GM11168 (cell line): Measurements from ENCODE around the gene PIK3C2G.

Experiments used
- in situ Hi-C: fragments of 300-500 bp; cut with MboI; formaldehyde crosslinking; loops from one replicate; pipeline ENCODE4 v1.12.0; 2022; ENCODE audit warnings: low sequenced_read_pairs; ENCODE audit not compliant: unreplicated experiment

The PIK3C2G gene

GRCh38 chr12:18391151-18391550 lies 129.8 kb downstream of the PIK3C2G start:
- in situ Hi-C loops, result no loop called here

DNA sequence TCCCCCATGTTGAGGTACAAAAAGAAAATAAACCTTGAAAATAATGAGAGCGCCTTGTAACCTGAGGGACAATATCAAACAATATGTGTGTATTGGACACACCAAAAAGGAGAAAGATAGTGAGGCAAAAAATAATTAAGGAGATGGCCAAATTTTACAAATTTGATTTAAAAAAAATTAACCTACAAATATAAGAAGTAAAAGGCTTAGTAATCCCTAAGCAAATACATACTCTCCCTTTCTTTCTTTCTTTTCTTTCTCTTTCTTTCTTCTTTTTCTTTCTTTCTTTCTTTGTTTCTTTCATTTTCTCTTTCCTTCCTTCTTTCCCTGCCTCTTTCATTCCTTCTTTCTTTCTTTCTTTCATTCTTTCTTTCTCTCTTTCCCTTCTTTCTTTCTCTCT lies 133.4 kb downstream of the PIK3C2G start:
- in situ Hi-C loops, result no loop called here

DNA sequence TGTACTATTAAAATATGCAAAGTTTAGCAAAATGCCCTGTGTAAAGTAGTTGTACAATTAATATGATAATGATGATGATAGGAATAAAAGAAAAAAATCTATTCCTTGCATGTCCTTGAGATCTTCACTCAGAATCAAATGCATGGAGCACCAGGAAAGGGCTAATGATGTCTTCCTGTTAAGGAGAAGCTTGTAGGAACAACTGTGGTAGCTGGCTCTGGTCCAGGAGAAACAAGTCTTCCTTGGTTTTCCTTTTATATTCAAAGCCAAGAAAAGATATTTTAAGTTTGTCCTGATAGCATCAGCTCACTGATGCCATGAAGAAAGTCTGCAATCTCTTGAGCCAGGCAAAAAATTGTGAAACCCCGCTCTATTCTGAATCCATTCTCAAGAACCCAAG lies 138.9 kb downstream of the PIK3C2G start:
- in situ Hi-C loops, result no loop called here

DNA sequence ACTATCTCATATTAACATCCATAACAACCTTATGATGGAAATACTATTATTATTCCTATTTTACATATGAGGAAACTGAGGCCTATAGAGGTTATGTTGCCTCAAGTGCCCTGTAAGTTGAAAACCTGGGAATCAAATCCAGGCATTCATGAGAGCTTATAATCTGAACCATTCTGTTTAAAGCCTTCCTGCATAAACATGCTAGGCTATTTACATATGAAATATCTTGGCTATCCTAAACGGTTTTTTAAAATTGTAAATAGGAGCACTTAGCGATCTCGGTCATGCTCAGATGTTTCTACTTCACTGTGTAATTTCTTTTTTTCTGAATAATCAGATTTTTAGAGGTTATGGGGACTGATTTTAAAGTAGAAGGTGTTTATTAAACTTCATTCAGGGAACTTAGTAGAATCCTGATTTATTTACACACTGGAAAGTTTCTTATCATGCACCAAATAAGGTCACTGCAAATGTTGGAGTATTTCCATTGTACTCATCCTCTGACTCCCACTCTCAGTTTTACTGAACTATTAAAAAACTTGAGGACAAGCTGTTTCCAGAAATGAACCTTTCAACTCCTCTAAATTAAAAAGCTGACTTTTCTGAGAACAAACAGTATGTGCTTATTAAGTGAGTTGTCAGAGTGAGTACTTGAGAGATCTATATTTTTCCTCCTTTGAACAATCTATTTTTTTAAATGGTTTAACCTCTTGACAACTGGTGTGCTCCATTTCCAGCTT lies 141.7 kb downstream of the PIK3C2G start:
- in situ Hi-C loops, result no loop called here

GRCh38 chr12:18411453-18411852 lies 150.1 kb downstream of the PIK3C2G start:
- in situ Hi-C loops, result no loop called here

DNA sequence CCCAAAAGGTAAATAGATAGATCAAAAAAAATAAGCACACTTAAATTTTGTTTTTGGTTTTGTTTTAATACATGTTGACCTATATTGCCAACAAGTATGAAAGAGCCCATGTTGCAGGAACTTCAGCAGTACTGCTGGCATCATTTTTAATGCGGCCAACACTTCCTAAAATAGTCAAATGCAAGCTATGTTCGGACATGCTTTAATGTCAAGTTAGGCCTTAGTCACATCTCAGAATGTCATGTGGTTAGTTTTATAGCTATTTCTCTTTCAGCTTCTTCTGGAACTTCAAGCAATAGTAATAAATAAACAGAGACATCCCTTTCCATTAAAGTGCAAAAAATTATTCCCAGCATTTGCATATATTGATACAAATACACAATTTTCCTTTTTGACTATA lies 153.4 kb downstream of the PIK3C2G start:
- in situ Hi-C loops, result no loop called here

DNA sequence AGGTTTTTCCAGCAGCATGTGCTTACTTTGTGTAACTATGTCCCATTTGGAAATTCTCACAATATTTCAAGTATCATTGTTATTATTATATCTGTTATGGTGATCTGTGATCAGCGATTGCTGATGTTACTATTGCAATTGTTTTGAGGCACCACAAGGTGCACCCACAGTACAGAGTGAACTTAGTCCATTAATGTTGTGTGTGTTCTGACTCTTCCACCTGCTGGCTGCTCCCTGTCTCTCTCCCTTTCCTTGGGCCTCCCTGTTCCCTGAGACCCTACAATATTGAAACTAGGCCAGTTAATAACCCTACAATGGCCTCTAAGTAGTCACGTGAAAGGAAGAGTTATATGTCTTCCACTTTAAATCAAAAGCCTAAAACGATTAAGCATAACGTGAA lies 153.9 kb downstream of the PIK3C2G start:
- in situ Hi-C loops, result no loop called here

DNA sequence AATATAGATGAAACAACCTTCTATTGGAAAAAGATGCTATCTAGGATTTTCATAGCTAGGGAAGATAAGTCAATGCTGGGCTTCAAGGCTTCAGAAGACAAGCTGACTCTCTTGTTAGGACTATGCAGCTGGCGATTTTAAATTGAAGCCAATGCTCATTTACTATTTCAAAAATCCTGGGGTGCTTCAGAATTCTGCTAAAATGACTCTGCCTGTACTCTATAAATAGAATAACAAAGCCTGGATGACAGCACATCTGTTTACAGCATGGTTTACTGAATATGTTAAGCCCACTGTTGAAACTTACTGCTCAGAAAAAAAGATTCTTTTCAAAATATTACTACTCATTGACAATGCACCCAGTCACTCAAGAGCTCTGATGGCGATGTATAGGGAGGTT lies 155.1 kb downstream of the PIK3C2G start:
- in situ Hi-C loops, result no loop called here

DNA sequence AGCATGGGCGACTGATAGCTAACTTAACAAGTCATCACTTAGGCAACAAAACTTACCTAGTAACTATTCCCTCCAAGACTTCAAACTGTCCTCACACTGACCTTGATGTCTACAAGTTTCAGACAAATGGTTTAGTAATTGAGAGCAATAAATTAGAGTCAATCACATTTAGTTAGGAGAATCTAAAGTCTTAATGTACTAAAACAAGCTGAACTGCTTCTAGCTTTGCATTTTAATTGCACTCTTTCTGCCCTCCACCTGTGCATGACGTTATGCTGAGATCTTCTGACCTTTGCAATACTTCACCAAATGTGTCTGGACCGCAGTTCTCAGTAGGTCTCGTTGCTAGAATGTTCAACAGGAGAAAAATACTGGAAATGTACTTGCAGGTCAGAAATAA lies 158.0 kb downstream of the PIK3C2G start:
- in situ Hi-C loops, result no loop called here

DNA sequence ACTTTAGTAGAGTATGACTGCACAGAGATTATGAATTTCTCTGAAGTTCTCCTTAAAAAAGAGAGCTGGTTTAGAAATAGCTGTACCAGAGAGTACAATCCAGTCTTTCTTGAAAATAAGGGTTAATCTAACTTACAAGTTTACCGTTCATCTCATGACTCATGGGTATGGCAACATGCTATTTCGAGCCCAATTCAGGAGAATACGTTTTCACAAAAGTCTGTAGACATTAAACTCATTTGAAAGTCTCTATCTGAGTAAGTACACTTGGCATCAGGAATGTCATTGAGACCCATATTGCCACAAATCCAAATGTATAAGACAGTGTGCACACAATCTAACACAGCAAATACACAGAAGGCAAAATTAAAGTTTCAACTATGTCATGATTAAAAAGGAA lies 160.5 kb downstream of the PIK3C2G start:
- in situ Hi-C loops, result no loop called here

DNA sequence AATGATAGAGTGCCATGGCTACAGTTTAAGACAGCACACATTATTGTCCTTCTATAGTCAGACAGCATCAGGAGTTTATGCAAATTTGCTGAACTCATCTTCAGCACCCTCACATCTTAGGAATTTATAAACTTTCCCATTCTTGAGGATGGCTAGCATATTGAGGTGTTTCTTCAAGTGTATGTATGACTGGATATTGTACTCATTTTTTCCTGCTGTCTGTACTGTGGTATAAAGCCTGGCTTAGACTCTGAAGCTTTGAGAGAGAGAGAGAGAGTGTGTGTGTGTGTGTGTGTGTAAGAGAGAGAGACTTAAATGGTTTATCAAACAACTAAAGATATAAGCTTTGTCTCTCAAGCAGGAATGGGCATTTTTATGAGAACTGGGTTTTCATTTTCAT lies 161.6 kb downstream of the PIK3C2G start:
- in situ Hi-C loops, result no loop called here

- in situ Hi-C loops, result no loop called here
Measured at GRCh38 chr12:18424857-18425256, 163.5 kb downstream of the PIK3C2G start.

- in situ Hi-C loops, result no loop called here
Measured at GRCh38 chr12:18427520-18427919, 166.2 kb downstream of the PIK3C2G start.

DNA sequence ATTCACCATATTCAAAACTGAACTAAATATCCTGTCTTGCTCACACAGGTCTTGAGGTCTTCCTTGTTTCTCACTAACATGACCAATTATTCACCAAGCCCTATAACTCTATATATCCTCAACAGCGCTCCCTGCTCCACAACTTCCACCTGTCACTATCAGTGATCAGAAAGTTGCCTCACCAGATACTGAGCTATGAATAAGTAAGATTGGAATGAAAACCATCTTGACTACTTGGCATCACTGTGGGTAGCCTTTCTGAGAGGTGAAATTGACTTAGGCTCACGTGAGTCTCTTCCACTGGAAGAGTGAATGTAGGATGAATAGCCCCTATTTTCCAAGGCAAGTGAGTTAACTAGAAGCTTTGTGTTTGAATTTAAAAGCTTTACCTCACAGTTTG lies 167.1 kb downstream of the PIK3C2G start:
- in situ Hi-C loops, result no loop called here

DNA sequence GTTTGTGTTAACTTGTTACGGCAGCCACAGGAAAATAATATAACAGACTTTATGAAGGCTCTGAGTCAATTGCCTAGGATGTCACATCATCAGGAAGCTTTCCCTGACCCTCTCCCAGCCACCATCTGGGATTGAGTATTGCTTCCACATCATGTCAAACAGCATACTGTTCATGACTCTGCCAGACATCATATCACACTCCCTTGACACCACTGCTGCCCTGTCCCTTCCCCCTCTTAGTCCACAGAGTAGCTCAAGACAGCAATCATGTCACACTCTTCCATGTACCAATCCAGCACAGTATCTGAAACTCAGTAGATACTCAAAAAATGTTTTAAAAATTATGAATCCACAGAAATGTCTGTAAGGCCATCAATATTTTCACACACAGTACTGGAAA lies 168.0 kb downstream of the PIK3C2G start:
- in situ Hi-C loops, result no loop called here

DNA sequence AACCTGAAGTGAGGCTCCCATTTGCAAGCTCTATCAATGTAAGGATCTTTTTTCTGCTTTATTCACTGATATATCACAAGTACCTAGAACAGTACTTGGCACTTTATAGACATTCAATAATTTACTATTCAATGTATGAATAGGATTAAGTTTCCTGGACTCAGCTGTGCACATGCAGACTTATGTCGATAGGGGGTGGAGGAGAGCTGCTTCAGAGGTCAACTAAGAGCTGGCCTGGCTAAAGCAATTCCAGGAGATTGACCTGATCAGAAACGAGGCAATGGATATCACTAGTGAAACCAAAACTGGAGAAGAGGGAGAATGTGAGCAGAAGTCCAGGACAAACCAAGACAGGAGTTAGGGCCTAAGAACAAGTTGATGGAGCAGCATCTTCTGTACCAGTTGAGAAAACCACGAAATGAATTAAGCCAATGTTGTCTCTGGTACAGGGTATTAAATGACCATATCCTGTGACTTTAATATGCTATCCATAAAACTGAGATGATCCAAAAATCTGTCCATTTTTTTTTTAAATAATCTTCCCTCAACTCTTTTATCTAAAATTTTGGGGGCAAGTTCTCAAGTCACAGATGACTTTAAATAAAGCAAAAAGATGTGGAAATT lies 169.2 kb downstream of the PIK3C2G start:
- in situ Hi-C loops, result no loop called here

DNA sequence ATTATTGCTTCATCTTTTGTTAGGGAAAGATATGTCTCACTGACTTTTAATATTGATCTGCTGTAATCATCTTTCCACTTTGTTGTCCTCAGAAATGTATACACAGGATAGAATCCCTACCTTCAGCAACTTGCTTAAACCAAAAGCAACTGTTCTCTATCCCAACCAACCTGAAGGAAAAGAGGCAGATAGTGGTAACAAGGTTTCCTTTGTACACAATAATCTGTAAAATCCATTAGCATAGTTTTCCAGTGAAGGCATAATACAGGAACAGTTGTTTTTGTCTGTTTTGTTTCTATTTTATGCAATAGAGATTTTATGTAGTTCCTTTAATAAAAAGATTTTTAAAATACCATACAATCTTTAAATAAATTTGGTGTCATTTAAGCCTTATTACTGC lies 170.5 kb downstream of the PIK3C2G start:
- in situ Hi-C loops, result no loop called here

DNA sequence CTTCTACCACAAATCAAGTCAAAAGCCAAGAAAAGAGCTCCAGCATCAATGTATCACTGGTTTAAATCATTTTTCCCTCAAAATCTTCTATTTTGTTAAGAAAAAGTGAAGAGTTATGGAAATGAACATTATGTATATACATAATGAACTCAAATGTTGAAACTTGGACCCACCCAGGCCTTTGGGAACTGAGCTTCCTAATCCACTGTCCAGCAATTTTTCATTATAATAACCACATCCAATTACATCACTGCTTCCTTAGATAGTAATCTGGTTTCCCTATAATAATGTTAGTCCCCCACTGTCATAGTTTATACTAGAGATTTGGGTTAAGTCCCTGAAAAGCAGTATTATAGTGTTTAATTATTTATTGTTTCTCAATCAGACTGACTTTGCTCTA lies 170.9 kb downstream of the PIK3C2G start:
- in situ Hi-C loops, result no loop called here

DNA sequence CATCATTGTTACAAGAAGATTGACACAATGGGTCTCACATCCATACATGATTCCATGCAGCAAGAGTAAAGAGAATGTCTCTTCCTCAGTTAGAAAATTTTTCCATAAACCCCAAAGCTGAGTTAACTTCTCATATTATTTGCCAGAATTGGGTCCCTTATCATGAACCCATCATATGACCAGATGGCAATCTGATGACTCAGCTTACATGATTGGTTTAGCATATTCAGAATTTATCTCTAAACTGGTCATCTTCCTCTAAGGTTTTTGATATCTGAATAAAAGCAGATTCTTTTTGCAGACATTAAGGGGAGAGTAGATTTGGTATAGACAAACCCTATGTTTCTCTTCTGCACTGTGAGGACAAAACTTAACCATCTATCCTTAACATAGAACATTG lies 174.9 kb downstream of the PIK3C2G start:
- in situ Hi-C loops, result no loop called here

GRCh38 chr12:18439541-18439940 lies 178.2 kb downstream of the PIK3C2G start:
- in situ Hi-C loops, result no loop called here

- in situ Hi-C loops, result no loop called here
Measured at GRCh38 chr12:18443768-18444437, 182.6 kb downstream of the PIK3C2G start.
